ENCODE measurements around the gene CEMIP2. TPM values are rescaled to one million over a fixed set of nuclear protein-coding genes. Genes with fewer than 3 reads are reported as not detected.

CEMIP2 gene
- total RNA-seq, 2 donors from 2014 or later = 15.6 to 87.7 TPM

GRCh38 chr9:71752928-71753327 is 15.4 kb downstream of the CEMIP2 start:
- H3K27me3 ChIP-seq = no peaks in the 10 kb centered on the region
- no peak overlapping the region for H3K4me3 ChIP-seq
- H3K4me1 ChIP-seq = peaks cover 0 to 9% of the 10 kb centered on the region in 2 donors
- H3K36me3 ChIP-seq = no peaks in the 10 kb centered on the region
- no peaks in the 10 kb centered on the region for H3K9me3 ChIP-seq
- H3K27ac ChIP-seq = no peak overlapping the region
- no peak for TF ChIP-seq CTCF (IDR thresholded peaks at IDR 0.05)
- DNase-seq (ENCODE audit: low spot score) = no peak

- no peak for DNase-seq (ENCODE audit: low spot score)
- no peak for TF ChIP-seq CTCF (IDR thresholded peaks at IDR 0.05)
- Histone ChIP-seq H3K4me1 (peaks cover 0 to 10% of the 10 kb centered on the region in 2 donors), H3K9me3 (no peaks in the 10 kb centered on the region), H3K4me3 (no peak overlapping the region), H3K27ac (no peak overlapping the region), H3K36me3 (no peaks in the 10 kb centered on the region), H3K27me3 (no peaks in the 10 kb centered on the region)
Observed at GRCh38 chr9:71752352-71752751, 16.0 kb downstream of the CEMIP2 start.

GRCh38 chr9:71748280-71748743 is 20.0 kb downstream of the CEMIP2 start:
- Histone ChIP-seq H3K27me3 (no peaks in the 10 kb centered on the region), H3K4me1 (peaks cover 0 to 14% of the 10 kb centered on the region in 2 donors), H3K4me3 (no peak overlapping the region), H3K27ac (no peak overlapping the region), H3K36me3 (peaks cover 4% of the 10 kb centered on the region), H3K9me3 (no peaks in the 10 kb centered on the region)
- no peak for TF ChIP-seq CTCF (IDR thresholded peaks at IDR 0.05)
- no peak for DNase-seq (ENCODE audit: low spot score)

- no peak overlapping the region for H3K27ac ChIP-seq
- TF ChIP-seq CTCF (IDR thresholded peaks at IDR 0.05) = no peak
- no peak for DNase-seq (ENCODE audit: low spot score)
- H3K4me3 ChIP-seq = no peak overlapping the region
- H3K27me3 ChIP-seq = no peaks in the 10 kb centered on the region
- peaks cover 4% of the 10 kb centered on the region for H3K36me3 ChIP-seq
- no peaks in the 10 kb centered on the region for H3K9me3 ChIP-seq
- H3K4me1 ChIP-seq = peaks cover 0 to 14% of the 10 kb centered on the region in 2 donors
Observed at GRCh38 chr9:71747576-71747975, 20.7 kb downstream of the CEMIP2 start.

GRCh38 chr9:71746758-71747125 is 21.6 kb downstream of the CEMIP2 start:
- TF ChIP-seq CTCF (IDR thresholded peaks at IDR 0.05) = no peak

More at GRCh38 chr9:71746758-71747125, 21.6 kb downstream of the CEMIP2 start:
- H3K27me3 ChIP-seq = no peaks in the 10 kb centered on the region
- peaks cover 0 to 14% of the 10 kb centered on the region in 2 donors for H3K4me1 ChIP-seq
- H3K9me3 ChIP-seq = no peaks in the 10 kb centered on the region
- DNase-seq (ENCODE audit: low spot score) = no peak
- no peak overlapping the region for H3K27ac ChIP-seq
- no peak overlapping the region for H3K4me3 ChIP-seq
- peaks cover 4% of the 10 kb centered on the region for H3K36me3 ChIP-seq
